ENCODE results near the gene PRKRA.

The PRKRA gene

DNA sequence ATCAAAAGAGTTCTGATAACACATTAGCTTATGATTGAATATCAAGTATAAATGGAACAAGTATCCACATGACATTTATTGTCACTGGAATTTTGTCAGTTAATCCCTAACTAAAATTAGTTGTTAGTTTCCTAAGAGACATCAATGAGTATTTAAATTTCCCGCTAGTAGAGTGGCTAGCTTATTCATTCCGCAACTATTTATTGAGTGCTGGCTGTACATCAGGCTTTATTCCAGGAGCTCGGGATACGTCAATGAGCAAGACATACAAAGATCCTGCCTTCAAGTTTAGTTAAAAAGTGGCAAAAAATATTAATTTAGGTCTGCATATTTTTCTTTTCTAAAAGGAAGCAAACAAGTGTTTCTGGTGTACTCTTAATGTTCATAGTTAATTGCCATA lies 59.3 kb downstream of the PRKRA start:
- no peaks in the 10 kb centered on the region for H3K36me3 ChIP-seq (ENCODE audit: insufficient read depth, low read length)
- H3K9me3 ChIP-seq (ENCODE audit: control insufficient read depth, insufficient read depth, low read length), result no peaks in the 10 kb centered on the region
- no peaks in the 10 kb centered on the region for H3K4me1 ChIP-seq (ENCODE audit: insufficient read depth, low read length)
- no peak overlapping the region for H3K9ac ChIP-seq (ENCODE audit: low read depth, low read length)

DNA sequence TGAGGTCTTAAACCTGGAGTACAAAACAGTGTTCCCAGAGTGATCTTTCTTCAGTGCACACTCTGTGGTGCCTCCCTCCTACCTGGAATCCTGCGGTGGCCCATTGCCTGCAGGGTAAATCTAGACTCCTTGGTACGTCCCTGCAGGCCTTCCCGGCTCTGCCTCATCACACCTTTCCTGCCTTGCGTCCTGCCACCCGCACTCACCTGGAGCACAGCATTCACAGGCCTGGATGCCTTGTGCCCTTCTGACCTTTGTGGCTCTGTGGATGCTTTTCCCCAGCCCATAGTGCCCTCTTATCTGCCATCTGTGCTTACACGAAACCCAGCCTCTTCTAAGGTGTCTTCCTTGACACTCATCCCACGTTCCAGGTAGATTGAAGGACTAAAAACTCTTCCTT lies 62.7 kb downstream of the PRKRA start:
- Histone ChIP-seq H3K9ac (ENCODE audit: low read depth, low read length) (no peak overlapping the region), H3K4me1 (ENCODE audit: insufficient read depth, low read length) (no peaks in the 10 kb centered on the region), H3K9me3 (ENCODE audit: control insufficient read depth, insufficient read depth, low read length) (no peaks in the 10 kb centered on the region), H3K36me3 (ENCODE audit: insufficient read depth, low read length) (no peaks in the 10 kb centered on the region)

DNA sequence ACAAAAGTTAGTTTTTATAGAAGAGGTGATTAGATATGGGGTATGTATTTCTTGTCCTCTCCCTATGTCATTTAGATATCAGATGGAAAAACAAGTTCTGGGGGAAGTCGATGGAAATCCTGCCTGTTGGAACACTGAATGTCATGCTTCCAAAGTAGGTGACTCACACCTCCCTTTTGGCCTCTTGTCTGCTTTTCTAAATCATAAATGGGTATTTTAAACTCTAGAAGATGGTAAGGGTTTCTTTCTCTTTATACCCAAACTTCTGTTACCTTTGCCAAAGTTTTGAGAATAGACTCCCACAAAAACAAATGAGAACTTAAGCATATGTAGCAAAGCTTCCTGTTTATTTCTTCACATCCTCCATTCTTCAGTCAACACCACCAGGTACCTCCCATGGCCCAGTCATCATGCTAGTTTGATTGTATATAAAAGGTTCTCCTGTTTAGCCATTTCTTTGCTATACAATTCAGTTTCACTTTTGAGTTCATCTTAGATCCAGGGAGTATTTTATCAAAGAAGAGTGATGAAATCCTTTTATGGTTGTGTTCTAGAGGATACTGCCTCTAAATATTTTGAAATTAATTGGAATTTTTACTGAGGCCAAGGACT lies 63.9 kb downstream of the PRKRA start:
- no peaks in the 10 kb centered on the region for H3K4me1 ChIP-seq (ENCODE audit: insufficient read depth, low read length)
- H3K9ac ChIP-seq (ENCODE audit: low read depth, low read length), result no peak overlapping the region
- no peaks in the 10 kb centered on the region for H3K9me3 ChIP-seq (ENCODE audit: control insufficient read depth, insufficient read depth, low read length)
- H3K36me3 ChIP-seq (ENCODE audit: insufficient read depth, low read length), result no peaks in the 10 kb centered on the region

DNA sequence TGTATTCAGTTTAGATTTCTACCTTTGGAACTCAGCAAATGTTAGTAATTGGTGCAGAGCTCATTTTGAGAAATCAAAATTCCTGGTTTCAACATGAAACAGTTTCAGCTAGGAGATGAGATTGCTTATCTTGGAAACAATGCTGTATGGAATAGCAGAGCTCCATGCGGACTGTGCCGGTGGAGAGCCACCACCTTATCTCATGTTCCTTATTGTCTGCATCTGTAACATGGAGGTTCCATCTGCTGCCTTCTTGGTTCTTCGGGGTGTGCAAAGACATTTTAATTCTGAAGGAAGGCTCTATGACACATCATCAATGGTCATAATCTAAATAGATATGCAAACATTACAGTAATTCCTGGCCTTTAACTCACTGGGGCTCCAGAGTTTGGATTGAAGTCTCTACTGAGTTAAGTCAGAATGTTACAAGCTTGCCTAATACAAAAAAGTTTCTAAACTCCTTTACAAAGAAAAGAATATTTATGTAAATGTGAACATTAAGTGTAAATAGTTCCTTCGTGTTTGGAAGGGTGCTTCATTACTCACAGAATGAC lies 65.3 kb downstream of the PRKRA start:
- Histone ChIP-seq H3K9me3 (ENCODE audit: control insufficient read depth, insufficient read depth, low read length) (no peaks in the 10 kb centered on the region), H3K36me3 (ENCODE audit: insufficient read depth, low read length) (no peaks in the 10 kb centered on the region), H3K4me1 (ENCODE audit: insufficient read depth, low read length) (no peaks in the 10 kb centered on the region), H3K9ac (ENCODE audit: low read depth, low read length) (no peak overlapping the region)

DNA sequence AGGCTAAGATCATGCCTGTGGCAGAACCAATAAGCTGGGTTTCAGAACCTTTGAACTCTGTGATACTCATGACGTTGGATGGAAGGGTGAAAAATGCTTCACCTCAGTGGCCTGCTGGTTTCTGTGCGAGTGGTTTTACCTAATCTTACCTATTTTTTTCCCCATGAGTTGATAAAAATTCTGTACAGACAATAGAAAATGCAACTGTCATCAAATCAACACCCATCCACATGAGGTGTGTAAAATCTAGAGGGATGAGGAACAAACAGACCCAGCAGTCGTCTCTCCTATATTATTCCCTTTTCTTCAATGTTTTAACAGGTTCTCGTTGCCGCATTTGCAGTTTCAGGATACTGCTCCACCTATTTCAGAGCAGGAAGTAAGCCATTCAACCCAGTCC lies 67.3 kb downstream of the PRKRA start:
- no peaks in the 10 kb centered on the region for H3K9me3 ChIP-seq (ENCODE audit: control insufficient read depth, insufficient read depth, low read length)
- H3K9ac ChIP-seq (ENCODE audit: low read depth, low read length), result no peak overlapping the region
- H3K36me3 ChIP-seq (ENCODE audit: insufficient read depth, low read length), result no peaks in the 10 kb centered on the region
- no peaks in the 10 kb centered on the region for H3K4me1 ChIP-seq (ENCODE audit: insufficient read depth, low read length)
